ENCODE results near the gene MOSPD2. TPM values are rescaled to one million over a fixed set of nuclear protein-coding genes. Genes with fewer than 3 reads are reported as not detected.

Gene MOSPD2
- total RNA-seq, 4 donors from 2014 or later: 8.6 to 15.9 (median 10.1) TPM

DNA sequence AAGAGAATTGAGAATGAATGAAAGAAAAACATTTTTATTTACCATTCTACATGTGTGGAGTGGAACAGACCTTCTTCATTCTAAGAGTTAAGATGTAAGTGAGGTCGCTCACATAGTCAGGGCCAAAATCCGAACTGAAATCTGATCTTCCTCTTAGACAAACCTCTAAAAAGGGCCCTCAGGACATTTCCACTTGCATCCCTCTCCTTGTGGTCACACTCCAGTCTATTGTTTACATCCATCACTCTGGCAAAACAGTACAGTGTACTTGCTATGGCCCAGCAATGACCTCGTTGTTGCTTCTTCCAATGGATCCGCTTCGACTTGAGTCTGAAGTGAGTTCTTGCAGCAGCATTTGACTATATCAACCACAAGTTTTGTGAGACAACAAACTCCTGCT is 54.2 kb downstream of the MOSPD2 start:
- Histone ChIP-seq H3K4me3 (no peak overlapping the region), H3K4me1 (no peaks in the 10 kb centered on the region), H3K27ac (no peak overlapping the region), H3K27me3 (no peaks in the 10 kb centered on the region), H3K9me3 (no peaks in the 10 kb centered on the region), H3K36me3 (no peaks in the 10 kb centered on the region)
- WGBS, 2 donors (ENCODE audit: low coverage in 1 of 2): 57 to 88% methylated on average over 5 of the region's 5 CpGs
- no peak for ATAC-seq
- TF ChIP-seq POLR2A (IDR thresholded peaks at IDR 0.05) (no peak), EP300 (IDR thresholded peaks at IDR 0.05) (no peak), POLR2AphosphoS5 (IDR thresholded peaks at IDR 0.05) (no peak)
- TF ChIP-seq, protein P1, sequence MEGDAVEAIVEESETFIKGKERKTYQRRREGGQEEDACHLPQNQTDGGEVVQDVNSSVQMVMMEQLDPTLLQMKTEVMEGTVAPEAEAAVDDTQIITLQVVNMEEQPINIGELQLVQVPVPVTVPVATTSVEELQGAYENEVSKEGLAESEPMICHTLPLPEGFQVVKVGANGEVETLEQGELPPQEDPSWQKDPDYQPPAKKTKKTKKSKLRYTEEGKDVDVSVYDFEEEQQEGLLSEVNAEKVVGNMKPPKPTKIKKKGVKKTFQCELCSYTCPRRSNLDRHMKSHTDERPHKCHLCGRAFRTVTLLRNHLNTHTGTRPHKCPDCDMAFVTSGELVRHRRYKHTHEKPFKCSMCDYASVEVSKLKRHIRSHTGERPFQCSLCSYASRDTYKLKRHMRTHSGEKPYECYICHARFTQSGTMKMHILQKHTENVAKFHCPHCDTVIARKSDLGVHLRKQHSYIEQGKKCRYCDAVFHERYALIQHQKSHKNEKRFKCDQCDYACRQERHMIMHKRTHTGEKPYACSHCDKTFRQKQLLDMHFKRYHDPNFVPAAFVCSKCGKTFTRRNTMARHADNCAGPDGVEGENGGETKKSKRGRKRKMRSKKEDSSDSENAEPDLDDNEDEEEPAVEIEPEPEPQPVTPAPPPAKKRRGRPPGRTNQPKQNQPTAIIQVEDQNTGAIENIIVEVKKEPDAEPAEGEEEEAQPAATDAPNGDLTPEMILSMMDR (IDR thresholded peaks at IDR 0.05): no peak

DNA sequence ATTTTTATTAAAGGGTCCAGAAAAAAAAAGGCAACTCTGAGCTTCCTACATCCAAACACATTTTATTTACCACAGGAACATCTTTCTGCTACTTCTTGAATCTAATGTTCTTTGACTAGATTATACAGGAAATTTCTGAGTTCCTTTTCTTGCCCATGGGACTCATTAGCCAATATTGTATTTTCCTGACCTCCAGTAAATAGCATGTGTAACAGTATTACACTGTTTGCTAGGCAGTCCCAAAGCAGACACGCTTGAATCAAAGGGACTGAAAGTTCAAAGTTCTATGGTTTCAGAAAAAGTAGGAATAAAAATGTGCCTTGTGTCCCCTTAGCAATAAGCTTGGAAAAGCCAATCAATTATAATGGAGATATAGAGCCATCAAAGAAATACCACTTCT is 57.4 kb downstream of the MOSPD2 start:
- H3K4me1 ChIP-seq: no peaks in the 10 kb centered on the region
- no peaks in the 10 kb centered on the region for H3K36me3 ChIP-seq
- no peak overlapping the region for H3K4me3 ChIP-seq
- H3K9me3 ChIP-seq: no peaks in the 10 kb centered on the region
- H3K27ac ChIP-seq: no peak overlapping the region
- ATAC-seq: no peak
- 33% methylated on average over 1 of the region's 1 CpG; no CpG with 5 or more reads in 1 of the 2 donors for WGBS, 2 donors (ENCODE audit: low coverage in 1 of 2)
- no peak for TF ChIP-seq POLR2AphosphoS5 (IDR thresholded peaks at IDR 0.05)
- no peak for TF ChIP-seq POLR2A (IDR thresholded peaks at IDR 0.05)
- TF ChIP-seq, protein P1 (IDR thresholded peaks at IDR 0.05): no peak
- no peak for TF ChIP-seq EP300 (IDR thresholded peaks at IDR 0.05)
- H3K27me3 ChIP-seq: no peaks in the 10 kb centered on the region

DNA sequence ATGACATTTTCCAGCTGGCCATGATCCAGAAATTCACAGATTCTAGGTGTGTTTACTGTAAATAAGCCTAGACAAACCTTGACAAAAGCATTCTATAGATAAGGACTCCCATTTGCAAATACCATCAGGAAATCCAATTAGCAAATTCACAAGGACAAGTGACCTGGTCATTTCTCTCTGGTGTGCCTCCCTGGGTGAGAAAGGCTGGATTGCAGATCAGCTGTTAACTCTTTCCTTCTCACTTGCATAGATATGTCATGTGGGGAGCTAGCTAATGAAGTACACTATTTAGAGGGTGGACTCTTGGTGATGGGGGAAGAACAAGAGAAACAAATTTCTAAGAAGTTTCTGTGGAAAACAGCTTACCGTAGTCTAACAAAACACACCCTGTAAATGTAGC is 58.9 kb downstream of the MOSPD2 start:
- Histone ChIP-seq H3K27me3 (no peaks in the 10 kb centered on the region), H3K27ac (no peak overlapping the region), H3K36me3 (no peaks in the 10 kb centered on the region), H3K4me3 (no peak overlapping the region), H3K9me3 (no peaks in the 10 kb centered on the region), H3K4me1 (no peaks in the 10 kb centered on the region)
- WGBS, 2 donors (ENCODE audit: low coverage in 1 of 2): 100% methylated on average over 1 of the region's 1 CpG; no CpG with 5 or more reads in 1 of the 2 donors
- TF ChIP-seq POLR2A (IDR thresholded peaks at IDR 0.05) (no peak), EP300 (IDR thresholded peaks at IDR 0.05) (no peak), POLR2AphosphoS5 (IDR thresholded peaks at IDR 0.05) (no peak)
- TF ChIP-seq, protein P1 (IDR thresholded peaks at IDR 0.05): no peak
- no peak for ATAC-seq

DNA sequence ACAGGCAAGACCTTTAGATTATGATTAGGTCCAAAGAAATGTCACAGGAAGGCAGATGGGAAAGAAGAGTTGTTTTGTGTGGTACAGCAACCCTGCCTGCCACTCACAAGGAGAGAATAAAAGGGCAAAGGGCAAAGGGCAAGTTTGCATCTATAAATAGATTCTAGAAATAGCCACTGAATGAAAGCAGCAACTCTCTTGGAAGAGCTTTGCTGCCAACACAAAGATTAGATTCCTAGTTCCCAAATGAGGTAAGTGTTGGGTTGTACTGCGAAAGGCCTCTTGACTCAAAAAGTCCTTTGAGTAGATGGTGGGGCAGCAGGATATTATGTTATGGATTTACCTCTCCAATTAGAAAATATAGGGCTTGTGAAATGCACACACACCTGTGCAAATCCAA is 61.2 kb downstream of the MOSPD2 start:
- Histone ChIP-seq H3K4me1 (no peaks in the 10 kb centered on the region), H3K4me3 (no peak overlapping the region), H3K9me3 (no peaks in the 10 kb centered on the region), H3K27ac (no peak overlapping the region), H3K27me3 (no peaks in the 10 kb centered on the region), H3K36me3 (no peaks in the 10 kb centered on the region)
- TF ChIP-seq POLR2A (IDR thresholded peaks at IDR 0.05): no peak
- no peak for TF ChIP-seq POLR2AphosphoS5 (IDR thresholded peaks at IDR 0.05)
- TF ChIP-seq, protein P1 (IDR thresholded peaks at IDR 0.05): no peak
- TF ChIP-seq EP300 (IDR thresholded peaks at IDR 0.05): no peak
- ATAC-seq: no peak
- 46 to 56% methylated on average over 1 of the region's 1 CpG for WGBS, 2 donors (ENCODE audit: low coverage in 1 of 2)

DNA sequence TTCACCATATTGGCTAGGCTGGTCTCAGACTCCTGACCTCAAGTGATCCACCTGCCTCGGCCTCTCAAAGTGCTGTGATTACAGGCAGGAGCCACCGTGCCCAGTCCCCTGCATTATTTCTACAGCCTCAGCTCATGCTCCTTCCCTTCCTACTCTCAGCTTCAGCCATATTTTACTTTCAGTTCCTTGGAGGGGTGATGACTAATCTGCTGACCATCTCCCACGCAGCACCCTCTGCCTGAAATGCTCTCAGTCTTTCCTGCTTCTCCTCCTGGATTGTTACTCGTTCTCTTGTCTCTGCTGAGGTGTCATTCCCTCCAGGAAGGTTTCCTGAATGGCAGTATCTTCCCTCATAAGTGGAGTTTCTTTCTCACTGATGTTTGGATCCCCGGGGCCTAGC is 63.3 kb downstream of the MOSPD2 start:
- TF ChIP-seq, protein P1 (IDR thresholded peaks at IDR 0.05): no peak
- no peak for TF ChIP-seq POLR2AphosphoS5 (IDR thresholded peaks at IDR 0.05)
- TF ChIP-seq EP300 (IDR thresholded peaks at IDR 0.05): no peak
- no peak for TF ChIP-seq POLR2A (IDR thresholded peaks at IDR 0.05)
- 17 to 62% methylated on average over 1 to 3 of the region's 5 CpGs for WGBS, 2 donors (ENCODE audit: low coverage in 1 of 2)
- no peaks in the 10 kb centered on the region for H3K36me3 ChIP-seq
- no peak overlapping the region for H3K4me3 ChIP-seq
- no peaks in the 10 kb centered on the region for H3K27me3 ChIP-seq
- H3K9me3 ChIP-seq: no peaks in the 10 kb centered on the region
- H3K27ac ChIP-seq: no peak overlapping the region
- no peak for ATAC-seq
- no peaks in the 10 kb centered on the region for H3K4me1 ChIP-seq

Measured in gastroesophageal sphincter (tissue), 4 donors.